MM.1S (cell line): Measurements from ENCODE around the gene WASL.

Experiments
- DNase-seq: peaks from one replicate; pipeline ENCODE4 v3.0.0-alpha.2; 2015
- H2AFZ ChIP-seq: fragments of 300-600 bp; sonication (generic); 2 replicates; pipeline ENCODE4 v1.6.0; 2016; ENCODE audit warnings: antibody characterized with exemption, low read length
- H3F3A ChIP-seq: fragments of 300-600 bp; sonication (generic); 2 replicates; pipeline ENCODE4 v1.6.1; 2016; ENCODE audit warnings: mild to moderate bottlenecking, antibody characterized with exemption, low read length, moderate library complexity, mixed read lengths; ENCODE audit not compliant: insufficient read depth
- H3K27ac ChIP-seq: fragments of 300-600 bp; sonication (generic); 2 replicates; pipeline ENCODE4 v1.5.1; 2016; ENCODE audit warnings: mild to moderate bottlenecking, low read length
- H3K27me3 ChIP-seq: fragments of 300-600 bp; sonication (generic); replicated peaks from 2 replicates; pipeline ENCODE4 v1.6.0; 2016; ENCODE audit warnings: low read length; ENCODE audit not compliant: insufficient read depth
- H3K36me3 ChIP-seq: fragments of 300-600 bp; sonication (generic); replicated peaks from 2 replicates; pipeline ENCODE4 v1.6.1; 2016; ENCODE audit warnings: mild to moderate bottlenecking, low read length, mixed read lengths; ENCODE audit not compliant: insufficient read depth
- H3K4me1 ChIP-seq: fragments of 300-600 bp; sonication (generic); 2 replicates; pipeline ENCODE4 v1.6.1; 2016; ENCODE audit warnings: low read length, mixed read lengths
- H3K4me2 ChIP-seq: fragments of 300-600 bp; sonication (generic); 2 replicates; pipeline ENCODE4 v1.6.0; 2016; ENCODE audit warnings: low read depth, low read length
- H3K4me3 ChIP-seq: fragments of 300-600 bp; sonication (generic); 2 replicates; pipeline ENCODE4 v1.5.1; 2016; ENCODE audit warnings: low read length, mixed read lengths
- H3K79me2 ChIP-seq: fragments of 300-600 bp; sonication (generic); 2 replicates; pipeline ENCODE4 v1.6.1; 2016; ENCODE audit warnings: mixed run types, low read length, mixed read lengths
- H3K9ac ChIP-seq: fragments of 300-600 bp; sonication (generic); 2 replicates; pipeline ENCODE4 v1.6.1; 2016; ENCODE audit warnings: low read length, mixed read lengths
- H3K9me2 ChIP-seq: fragments of 300-600 bp; sonication (generic); replicated peaks from 2 replicates; pipeline ENCODE4 v1.6.1; 2016; ENCODE audit warnings: mild to moderate bottlenecking, low read length, mixed read lengths; ENCODE audit not compliant: insufficient read depth
- H3K9me3 ChIP-seq: fragments of 300-600 bp; sonication (generic); replicated peaks from 2 replicates; pipeline ENCODE4 v1.6.1; 2016; ENCODE audit warnings: mild to moderate bottlenecking, low read length, mixed read lengths; ENCODE audit not compliant: insufficient read depth
- H4K20me1 ChIP-seq: fragments of 300-600 bp; sonication (generic); 2 replicates; pipeline ENCODE4 v1.6.1; 2016; ENCODE audit warnings: mild to moderate bottlenecking, low read length, moderate library complexity, mixed read lengths; ENCODE audit not compliant: insufficient read depth
- EZH2 ChIP-seq: fragments of 300-600 bp; sonication (generic); optimal IDR thresholded peaks from 2 replicates; pipeline ENCODE3; 2017; ENCODE audit warnings: low read depth, mild to moderate bottlenecking, antibody characterized with exemption, low read length, mixed read lengths
- EZH2phosphoT487 ChIP-seq: fragments of 300-600 bp; sonication (generic); IDR thresholded peaks from 2 replicates; pipeline ENCODE4 v1.6.1; 2018; ENCODE audit warnings: antibody characterized with exemption, low read length
- TF ChIP-seq, protein P1 (sequence below): fragments of 300-600 bp; sonication (generic); IDR thresholded peaks from 2 replicates; pipeline ENCODE4 v1.5.1; 2016; ENCODE audit warnings: antibody characterized with exemption, low read length, mixed read lengths

Gene WASL

GRCh38 chr7:123695944-123696677 lies 52.7 kb downstream of the WASL start:
- DNase-seq: no peak
- no peak overlapping the region for H3K9ac ChIP-seq
- peaks cover 8% of the 10 kb centered on the region; the same call in 1 of the 2 replicates for H3K36me3 ChIP-seq
- no peaks in the 10 kb centered on the region for H3K9me3 ChIP-seq
- H3K4me1 ChIP-seq: no peaks in the 10 kb centered on the region
- no peaks in the 10 kb centered on the region for H3F3A ChIP-seq
- TF ChIP-seq EZH2phosphoT487: no peak
- no peak for TF ChIP-seq EZH2
- TF ChIP-seq, protein P1, sequence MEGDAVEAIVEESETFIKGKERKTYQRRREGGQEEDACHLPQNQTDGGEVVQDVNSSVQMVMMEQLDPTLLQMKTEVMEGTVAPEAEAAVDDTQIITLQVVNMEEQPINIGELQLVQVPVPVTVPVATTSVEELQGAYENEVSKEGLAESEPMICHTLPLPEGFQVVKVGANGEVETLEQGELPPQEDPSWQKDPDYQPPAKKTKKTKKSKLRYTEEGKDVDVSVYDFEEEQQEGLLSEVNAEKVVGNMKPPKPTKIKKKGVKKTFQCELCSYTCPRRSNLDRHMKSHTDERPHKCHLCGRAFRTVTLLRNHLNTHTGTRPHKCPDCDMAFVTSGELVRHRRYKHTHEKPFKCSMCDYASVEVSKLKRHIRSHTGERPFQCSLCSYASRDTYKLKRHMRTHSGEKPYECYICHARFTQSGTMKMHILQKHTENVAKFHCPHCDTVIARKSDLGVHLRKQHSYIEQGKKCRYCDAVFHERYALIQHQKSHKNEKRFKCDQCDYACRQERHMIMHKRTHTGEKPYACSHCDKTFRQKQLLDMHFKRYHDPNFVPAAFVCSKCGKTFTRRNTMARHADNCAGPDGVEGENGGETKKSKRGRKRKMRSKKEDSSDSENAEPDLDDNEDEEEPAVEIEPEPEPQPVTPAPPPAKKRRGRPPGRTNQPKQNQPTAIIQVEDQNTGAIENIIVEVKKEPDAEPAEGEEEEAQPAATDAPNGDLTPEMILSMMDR: no peak
- no peaks in the 10 kb centered on the region for H4K20me1 ChIP-seq
- no peak overlapping the region for H3K4me3 ChIP-seq
- H3K79me2 ChIP-seq: no peaks in the 10 kb centered on the region
- no peak overlapping the region for H2AFZ ChIP-seq
- H3K27me3 ChIP-seq: no peaks in the 10 kb centered on the region
- no peak overlapping the region for H3K4me2 ChIP-seq
- H3K9me2 ChIP-seq: no peaks in the 10 kb centered on the region
- H3K27ac ChIP-seq: no peak overlapping the region

DNA sequence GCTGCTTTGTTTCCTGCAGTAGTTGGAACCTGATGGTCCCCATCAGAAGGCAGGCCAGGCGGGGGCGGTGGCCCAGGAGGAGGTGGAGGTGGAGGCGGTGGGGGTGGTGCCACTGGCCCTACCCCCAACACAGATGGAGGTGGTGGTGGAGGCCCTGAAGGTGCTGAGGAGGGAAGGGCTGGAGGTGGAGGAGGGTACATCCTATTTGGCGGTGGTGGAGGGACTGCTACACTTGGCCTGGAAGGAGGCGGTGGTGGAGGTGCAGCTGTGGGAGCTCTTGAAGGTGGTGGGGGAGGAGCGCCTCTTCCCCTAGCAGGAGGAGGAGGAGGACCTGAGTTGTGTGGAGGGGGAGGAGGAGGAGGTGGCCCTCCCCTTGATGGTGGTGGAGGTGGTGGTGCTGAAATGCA lies 56.3 kb downstream of the WASL start:
- Histone ChIP-seq H4K20me1 (peaks cover 4% of the 10 kb centered on the region; the same call in 1 of the 2 replicates), H3K79me2 (no peaks in the 10 kb centered on the region), H2AFZ (no peak overlapping the region), H3K36me3 (peaks cover 8% of the 10 kb centered on the region; the same call in 1 of the 2 replicates), H3K27ac (no peak overlapping the region), H3K9me3 (no peaks in the 10 kb centered on the region), H3K9me2 (no peaks in the 10 kb centered on the region), H3K4me2 (no peak overlapping the region), H3K27me3 (no peaks in the 10 kb centered on the region), H3K4me1 (no peaks in the 10 kb centered on the region), H3K9ac (no peak overlapping the region), H3K4me3 (no peak overlapping the region), H3F3A (no peaks in the 10 kb centered on the region)
- no peak for DNase-seq
- TF ChIP-seq EZH2: no peak
- TF ChIP-seq, protein P1: no peak
- no peak for TF ChIP-seq EZH2phosphoT487

- Histone ChIP-seq H3K4me3 (no peak overlapping the region), H3K4me1 (no peaks in the 10 kb centered on the region), H3K36me3 (peaks cover 3% of the 10 kb centered on the region; the same call in 1 of the 2 replicates), H3K27me3 (no peaks in the 10 kb centered on the region), H3F3A (no peaks in the 10 kb centered on the region), H3K4me2 (no peak overlapping the region), H3K79me2 (no peaks in the 10 kb centered on the region), H3K27ac (no peak overlapping the region), H3K9me2 (no peaks in the 10 kb centered on the region), H3K9ac (no peak overlapping the region), H3K9me3 (no peaks in the 10 kb centered on the region), H4K20me1 (peaks cover 4% of the 10 kb centered on the region; the same call in 1 of the 2 replicates), H2AFZ (no peak overlapping the region)
- TF ChIP-seq EZH2phosphoT487 (no peak), EZH2 (no peak)
- TF ChIP-seq, protein P1: no peak
- DNase-seq: no peak
Observed at GRCh38 chr7:123690550-123690949, 58.3 kb downstream of the WASL start.
